H1 (cell line): ENCODE measurements around the gene SORBS1. TPM values are rescaled to one million over a fixed set of nuclear protein-coding genes. Genes with fewer than 3 reads are reported as not detected.

ENCODE experiments used
- CTCF ChIA-PET: fragments of 300-600 bp; sonication (Branson Sonifier 250); formaldehyde crosslinking; loops from one replicate; lab custom pipeline; 2021; ENCODE audit not compliant: partially characterized antibody; lab: Charles Lee
- POLR2A ChIA-PET: fragments of 300-600 bp; sonication (Branson Sonifier 250); formaldehyde crosslinking; loops from one replicate; lab custom pipeline; 2021; ENCODE audit warnings: inconsistent platforms; ENCODE audit not compliant: partially characterized antibody; lab: Charles Lee
- DNase-seq, 2 experiments: peaks; one replicate each; pipeline versions ENCODE4 v3.0.0 to v3.0.0-alpha.2; 2010 to 2022; ENCODE audit warnings: low spot score in 2 of 2, low read depth in 1 of 2, mixed read lengths in 1 of 2
- FAIRE-seq: peaks from 2 replicates; lab custom pipeline; 2011; peaks lifted over from hg19 to GRCh38; lab: Jason Lieb, UNC
- H2AFZ ChIP-seq: 2 replicates; pipeline ENCODE4 v1.8.1; 2012; ENCODE audit warnings: low read length, inconsistent platforms
- H2AK5ac ChIP-seq: 2 replicates; pipeline ENCODE4 v1.6.1; 2013; ENCODE audit warnings: low read depth, low read length
- H2BK120ac ChIP-seq: replicated peaks from 2 replicates; pipeline ENCODE3; 2013; ENCODE audit warnings: low read depth, low read length, inconsistent platforms
- H2BK12ac ChIP-seq: 2 replicates; pipeline ENCODE4 v1.6.1; 2013; ENCODE audit warnings: low read depth, low read length
- H2BK15ac ChIP-seq: 2 replicates; pipeline ENCODE4 v1.6.1; 2013; ENCODE audit warnings: low read length
- H2BK20ac ChIP-seq: 2 replicates; pipeline ENCODE4 v1.6.1; 2013; ENCODE audit warnings: low read length
- H2BK5ac ChIP-seq: 2 replicates; pipeline ENCODE4 v1.6.1; 2013; ENCODE audit warnings: low read depth, low read length
- H3K14ac ChIP-seq: 2 replicates; pipeline ENCODE4 v1.6.1; 2013; ENCODE audit warnings: inconsistent platforms; ENCODE audit not compliant: insufficient read length
- H3K18ac ChIP-seq: 2 replicates; pipeline ENCODE4 v1.6.1; 2013; ENCODE audit warnings: low read length; ENCODE audit errors: extremely low read depth
- H3K23ac ChIP-seq: 2 replicates; pipeline ENCODE4 v1.6.1; 2013; ENCODE audit warnings: inconsistent platforms; ENCODE audit not compliant: insufficient read length
- H3K23me2 ChIP-seq: 2 replicates; pipeline ENCODE4 v1.6.1; 2013; ENCODE audit warnings: low read depth, low read length
- H3K27ac ChIP-seq: 2 replicates; pipeline ENCODE4 v1.6.1; 2011; ENCODE audit warnings: low read depth, low read length, inconsistent platforms
- H3K27me3 ChIP-seq, 4 experiments: replicated peaks in 1 of 4; 1 replicate in 1 of 4; 2 replicates in 3 of 4; pipeline versions ENCODE4 v1.6.1 to v1.8.1; 2011 to 2013; ENCODE audit warnings: low read length in 3 of 4, mild to moderate bottlenecking in 3 of 4, inconsistent platforms in 2 of 4, mixed read lengths in 2 of 4, moderate library complexity in 1 of 4; ENCODE audit not compliant: control insufficient read depth in 3 of 4, insufficient read depth in 3 of 4; ENCODE audit errors: extremely low read depth in 1 of 4
- H3K36me3 ChIP-seq, 4 experiments: 2 replicates each; pipeline versions ENCODE4 v1.6.1 to v1.8.1; 2011 to 2013; ENCODE audit warnings: mild to moderate bottlenecking in 4 of 4, low read length in 3 of 4, moderate library complexity in 2 of 4, control low read depth in 1 of 4, inconsistent platforms in 1 of 4; ENCODE audit not compliant: insufficient read depth in 4 of 4, control insufficient read depth in 2 of 4
- H3K4ac ChIP-seq: replicated peaks from 2 replicates; pipeline ENCODE3; 2013; ENCODE audit warnings: low read length, low read depth, mixed read lengths, inconsistent platforms; ENCODE audit not compliant: insufficient read length
- H3K4me1 ChIP-seq, 4 experiments: replicated peaks in 1 of 4; 1 replicate in 1 of 4; 2 replicates in 3 of 4; pipeline versions ENCODE4 v1.6.1 to v1.8.1; 2011 to 2013; ENCODE audit warnings: low read length in 3 of 4, inconsistent platforms in 2 of 4, mixed read lengths in 1 of 4; ENCODE audit not compliant: insufficient read depth in 4 of 4, control insufficient read depth in 3 of 4
- H3K4me2 ChIP-seq, 2 experiments: 2 replicates each; pipeline versions ENCODE4 v1.6.1 to v1.8.1; 2011 to 2013; ENCODE audit warnings: low read depth in 2 of 2, low read length in 2 of 2, control low read depth in 1 of 2, inconsistent platforms in 1 of 2, mild to moderate bottlenecking in 1 of 2; ENCODE audit not compliant: insufficient read depth in 1 of 2
- H3K4me3 ChIP-seq, 4 experiments: fragments of 200-600, 300-600 bp in 1 of 4; sonication (generic), shearing (Covaris generic), sonication (Bioruptor Twin) in 1 of 4; 2 replicates each; pipeline versions ENCODE4 v1.5.1 to v1.8.1; 2011 to 2016; ENCODE audit warnings: low read length in 4 of 4, low read depth in 3 of 4, control low read depth in 2 of 4, inconsistent platforms in 2 of 4, mild to moderate bottlenecking in 2 of 4, mixed read lengths in 1 of 4, moderate library complexity in 1 of 4; ENCODE audit not compliant: insufficient read depth in 2 of 4; ENCODE audit errors: extremely low read depth in 1 of 4
- H3K56ac ChIP-seq: replicated peaks from 2 replicates; pipeline ENCODE3; 2013; ENCODE audit warnings: low read depth, mild to moderate bottlenecking, mixed read lengths, low read length, inconsistent platforms; ENCODE audit not compliant: insufficient read length
- H3K79me1 ChIP-seq: 2 replicates; pipeline ENCODE4 v1.6.1; 2013; ENCODE audit warnings: low read depth, low read length, control low read depth
- H3K79me2 ChIP-seq, 2 experiments: 2 replicates each; pipeline versions ENCODE4 v1.6.1 to v1.8.1; 2012 to 2013; ENCODE audit warnings: low read length in 2 of 2, mild to moderate bottlenecking in 2 of 2, inconsistent platforms in 1 of 2; ENCODE audit not compliant: insufficient read depth in 2 of 2, control insufficient read depth in 1 of 2
- H3K9ac ChIP-seq, 4 experiments: replicated peaks in 1 of 4; 1 replicate in 1 of 4; 2 replicates in 3 of 4; pipeline versions ENCODE4 v1.6.1 to v1.8.1; 2011 to 2013; ENCODE audit warnings: low read depth in 3 of 4, low read length in 3 of 4, control low read depth in 2 of 4, mild to moderate bottlenecking in 2 of 4, moderate library complexity in 2 of 4, inconsistent platforms in 1 of 4; ENCODE audit errors: extremely low read depth in 1 of 4
- H3K9me3 ChIP-seq, 2 experiments: 2 replicates each; pipeline versions ENCODE4 v1.6.1 to v1.8.1; 2012 to 2013; ENCODE audit warnings: mild to moderate bottlenecking in 2 of 2, moderate library complexity in 2 of 2, control low read depth in 1 of 2, inconsistent platforms in 1 of 2, low read depth in 1 of 2, low read length in 1 of 2, mixed read lengths in 1 of 2; ENCODE audit not compliant: insufficient read depth in 2 of 2
- H4K20me1 ChIP-seq, 2 experiments: replicated peaks in 1 of 2; 2 replicates each; pipeline versions ENCODE3 to v1.8.1; 2011 to 2013; ENCODE audit warnings: inconsistent platforms in 2 of 2, low read length in 2 of 2, mild to moderate bottlenecking in 1 of 2; ENCODE audit not compliant: insufficient read depth in 2 of 2, control insufficient read depth in 1 of 2
- H4K5ac ChIP-seq: 2 replicates; pipeline ENCODE4 v1.6.1; 2013; ENCODE audit warnings: low read length, low read depth, mixed read lengths, inconsistent platforms; ENCODE audit not compliant: insufficient read length
- H4K8ac ChIP-seq: 2 replicates; pipeline ENCODE4 v1.8.0; 2013; ENCODE audit warnings: mild to moderate bottlenecking, moderate library complexity, low read length, inconsistent platforms; ENCODE audit not compliant: insufficient read depth; ENCODE audit errors: extremely low read depth
- H4K91ac ChIP-seq: replicated peaks from 2 replicates; pipeline ENCODE3; 2013; ENCODE audit warnings: low read length, mixed read lengths, inconsistent platforms; ENCODE audit not compliant: insufficient read length
- ASH2L ChIP-seq: fragments of 200-600, 300-600 bp; sonication (generic); IDR thresholded peaks from one replicate; pipeline ENCODE4 v1.7.1; 2017; ENCODE audit warnings: low read length
- HDAC2 ChIP-seq, 2 experiments: fragments of 300-600 bp in 1 of 2; sonication (generic) in 1 of 2; IDR thresholded peaks; 2 replicates each; pipeline ENCODE4 v1.6.1; 2011 to 2012; ENCODE audit warnings: low read depth in 2 of 2, low read length in 2 of 2, mild to moderate bottlenecking in 2 of 2, moderate library complexity in 2 of 2, borderline replicate concordance in 1 of 2, inconsistent platforms in 1 of 2
- JUN ChIP-seq: IDR thresholded peaks from 2 replicates; pipeline ENCODE4 v1.6.1; 2011; ENCODE audit warnings: low read depth, mild to moderate bottlenecking, improper control_type of control experiment, low read length
- PHF8 ChIP-seq: fragments of 200-600 bp; sonication (generic); conservative IDR thresholded peaks from 2 replicates; pipeline ENCODE4 v1.7.1; 2012; ENCODE audit warnings: low read depth, mild to moderate bottlenecking, inconsistent platforms, low read length, moderate library complexity
- WGBS, 2 experiments: shearing (Covaris generic) in 1 of 2; methylation state at CpG; one replicate each; pipeline versions ENCODE4 v1.1.6 to v1.1.7; 2013 to 2015; ENCODE audit warnings: low lambda C conversion rate in 2 of 2, mixed read lengths in 2 of 2, inconsistent platforms in 1 of 2, low coverage in 1 of 2, missing lambda C conversion rate in 1 of 2; ENCODE audit not compliant: insufficient replicate concordance in 2 of 2, insufficient coverage in 1 of 2, insufficient read length in 1 of 2; ENCODE audit errors: extremely low coverage in 1 of 2, missing lambda C conversion rate in 1 of 2; 5-methylcytosine and 5-hydroxymethylcytosine counted together
- polyA plus RNA-seq, 7 experiments: library from polyadenylated mRNA; depleted of rRNA in 3 of 7; stranded (reverse) in 5 of 7; unstranded in 2 of 7; fragments of >200 nt in 5 of 7; fragments of 200-250 nt in 2 of 7; gene quantifications; 1 replicate in 5 of 7; 2 replicates in 1 of 7; 4 replicates in 1 of 7; pipeline versions ENCODE4 v1.2.1 to v1.2.3, GENCODE V29; 2011 to 2013; ENCODE audit warnings: missing spikeins in 2 of 7, mixed read lengths in 2 of 7
- total RNA-seq: library from RNA; stranded (reverse); fragmentation: NEBNext Ultra II Directional; extraction: Animal tissue kit (Norgen Biotek cat#: 25700); gene quantifications from 2 replicates; pipeline ENCODE4 v1.2.1, GENCODE V29; 2021

SORBS1 gene
- total and polyA plus RNA-seq, 2 of the 8 experiments (the other 6 are each of a cell fraction or from before 2014, with no cell fraction given) = 16.0 to 35.0 TPM

DNA sequence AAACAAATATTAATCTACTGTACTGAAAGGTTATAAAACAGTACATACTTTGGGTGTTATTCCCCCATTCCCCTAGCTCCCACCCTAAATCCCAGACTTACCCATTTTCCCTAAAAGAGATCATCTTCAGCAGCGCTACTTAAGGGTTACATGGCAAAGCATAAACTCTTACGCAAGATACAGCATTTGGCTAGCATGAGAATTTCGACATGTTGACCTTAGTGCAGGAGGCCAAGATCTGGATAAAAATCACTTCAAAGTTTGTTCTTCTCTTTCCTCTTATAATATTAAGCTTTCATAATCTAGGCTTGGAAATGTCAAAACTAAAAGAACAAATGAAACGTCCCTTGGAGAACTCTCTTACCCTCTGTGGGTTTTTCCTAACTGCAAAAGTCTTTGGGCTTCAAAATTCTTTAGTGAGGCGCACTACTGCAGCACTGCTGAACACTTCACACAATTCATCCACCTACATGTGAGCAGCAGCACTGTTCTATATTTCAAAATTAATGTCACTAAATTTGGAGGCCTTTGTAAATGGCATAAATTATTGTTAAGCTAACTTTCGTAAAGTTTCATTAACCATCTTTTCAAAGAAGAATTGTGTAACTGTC lies 210.8 kb downstream of the SORBS1 start:
- H3K27ac ChIP-seq = no peak overlapping the region
- H2BK120ac ChIP-seq = no peak overlapping the region
- H4K91ac ChIP-seq = no peak overlapping the region
- no peak overlapping the region for H2AFZ ChIP-seq
- FAIRE-seq (no peak), DNase-seq (no peak)
- no peaks in the 10 kb centered on the region for H3K27me3 ChIP-seq
- no peak overlapping the region for H3K14ac ChIP-seq
- 88% methylated on average over 6 of the region's 6 CpGs; no CpG with 5 or more reads in 1 of the 2 experiments for WGBS, 2 experiments
- H3K79me2 ChIP-seq = no peaks in the 10 kb centered on the region
- no peak overlapping the region for H3K18ac ChIP-seq
- no peak overlapping the region for H3K23ac ChIP-seq
- no peaks in the 10 kb centered on the region for H4K20me1 ChIP-seq
- no peak overlapping the region for H2BK5ac ChIP-seq
- CTCF ChIA-PET = interaction anchor here (0.7 to 4.3 kb wide), 8 partner anchors 9 to 113 kb away, joined by 3 to 23 read pairs (median 13); no protein-coding TSS in a partner anchor
- peaks cover 0 to 2% (median 0%) of the 10 kb centered on the region in 4 experiments; a peak in 2 of 8 replicates for H3K36me3 ChIP-seq
- POLR2A ChIA-PET = no interaction called here
- no peaks in the 10 kb centered on the region for H3K9me3 ChIP-seq
- H2BK15ac ChIP-seq = no peak overlapping the region
- no peak overlapping the region for H3K9ac ChIP-seq
- no peaks in the 10 kb centered on the region for H3K23me2 ChIP-seq
- H2BK12ac ChIP-seq = no peak overlapping the region
- no peak overlapping the region for H4K8ac ChIP-seq
- H3K4me1 ChIP-seq = peaks cover 0 to 2% (median 0%) of the 10 kb centered on the region in 4 experiments; a peak in 1 of 7 replicates
- no peak overlapping the region for H4K5ac ChIP-seq
- no peak overlapping the region for H3K4me2 ChIP-seq
- no peak overlapping the region for H3K4me3 ChIP-seq
- H2AK5ac ChIP-seq = no peak overlapping the region
- no peaks in the 10 kb centered on the region for H3K79me1 ChIP-seq
- TF ChIP-seq HDAC2 (IDR thresholded peaks at IDR 0.05; ENCODE audit: borderline replicate concordance in 1 of 2, low read depth in 2 of 2, low read length in 2 of 2) (no peak), PHF8 (no peak), ASH2L (no peak), JUN (no peak)
- no peak overlapping the region for H3K56ac ChIP-seq
- H2BK20ac ChIP-seq = no peak overlapping the region
- H3K4ac ChIP-seq = no peak overlapping the region
